Karpas-422 (cell line): ENCODE data around the gene KIF5A. TPM values are rescaled to one million over a fixed set of nuclear protein-coding genes. Genes with fewer than 3 reads are reported as not detected.
"Not testable (repeated sequence)": the region's sequence is repeated elsewhere in the genome, so short reads cannot be mapped to it uniquely, and the experiment has no call there.

Source experiments
- DNase-seq: peaks from one replicate; pipeline ENCODE4 v3.0.0-alpha.2; 2015
- H2AFZ ChIP-seq: fragments of 200-600 bp; sonication (generic); 2 replicates; pipeline ENCODE4 v1.6.1; 2014; ENCODE audit warnings: antibody characterized with exemption, low read length, mixed read lengths
- H3K27ac ChIP-seq: fragments of 200-600 bp; sonication (generic); 2 replicates; pipeline ENCODE4 v1.5.1; 2014; ENCODE audit warnings: mild to moderate bottlenecking, low read length, moderate library complexity
- H3K27me3 ChIP-seq: fragments of 200-600 bp; sonication (generic); 2 replicates; pipeline ENCODE4 v1.6.1; 2014; ENCODE audit warnings: low read length, mixed read lengths
- H3K36me3 ChIP-seq: fragments of 200-600 bp; sonication (generic); 2 replicates; pipeline ENCODE4 v1.6.1; 2014; ENCODE audit warnings: low read length, mixed read lengths; ENCODE audit not compliant: insufficient read depth
- H3K4me1 ChIP-seq: fragments of 200-600 bp; sonication (generic); 2 replicates; pipeline ENCODE4 v1.6.1; 2014; ENCODE audit warnings: mild to moderate bottlenecking, low read length, mixed read lengths
- H3K4me2 ChIP-seq: fragments of 200-600 bp; sonication (generic); 2 replicates; pipeline ENCODE4 v1.6.1; 2014; ENCODE audit warnings: low read length, low read depth, mild to moderate bottlenecking; ENCODE audit not compliant: poor library complexity, severe bottlenecking
- H3K4me3 ChIP-seq: fragments of 200-600 bp; sonication (generic); 2 replicates; pipeline ENCODE4 v1.5.1; 2014; ENCODE audit warnings: mild to moderate bottlenecking, antibody characterized with exemption, low read length, mixed read lengths
- H3K79me2 ChIP-seq: fragments of 200-600 bp; sonication (generic); 2 replicates; pipeline ENCODE4 v1.6.1; 2014; ENCODE audit warnings: mild to moderate bottlenecking, low read length, mixed read lengths
- H3K9ac ChIP-seq: fragments of 200-600 bp; sonication (generic); 2 replicates; pipeline ENCODE4 v1.6.0; 2014; ENCODE audit warnings: low read length
- H3K9me2 ChIP-seq: fragments of 200-600 bp; sonication (generic), shearing (Covaris generic); replicated peaks from 2 replicates; pipeline ENCODE4 v1.6.0; 2014; ENCODE audit warnings: mild to moderate bottlenecking, low read length, moderate library complexity; ENCODE audit not compliant: insufficient read depth
- H3K9me3 ChIP-seq: fragments of 300-700, 200-600 bp; sonication (generic); 2 replicates; pipeline ENCODE4 v1.6.1; 2014; ENCODE audit warnings: low read length, mixed read lengths
- H4K20me1 ChIP-seq: fragments of 200-600 bp; sonication (generic); 2 replicates; pipeline ENCODE4 v1.6.1; 2014; ENCODE audit warnings: mild to moderate bottlenecking, antibody characterized with exemption, low read length, low read depth; ENCODE audit not compliant: insufficient read depth
- total RNA-seq: library from RNA; depleted of rRNA; stranded (reverse); fragments of >200 nt; shearing (Covaris generic); gene quantifications from 2 replicates; pipeline ENCODE4 v1.2.3, GENCODE V29; 2014; ENCODE audit warnings: low replicate concordance

KIF5A gene
- total RNA-seq, 1 experiment from 2014 or later, result 21.5 TPM

DNA sequence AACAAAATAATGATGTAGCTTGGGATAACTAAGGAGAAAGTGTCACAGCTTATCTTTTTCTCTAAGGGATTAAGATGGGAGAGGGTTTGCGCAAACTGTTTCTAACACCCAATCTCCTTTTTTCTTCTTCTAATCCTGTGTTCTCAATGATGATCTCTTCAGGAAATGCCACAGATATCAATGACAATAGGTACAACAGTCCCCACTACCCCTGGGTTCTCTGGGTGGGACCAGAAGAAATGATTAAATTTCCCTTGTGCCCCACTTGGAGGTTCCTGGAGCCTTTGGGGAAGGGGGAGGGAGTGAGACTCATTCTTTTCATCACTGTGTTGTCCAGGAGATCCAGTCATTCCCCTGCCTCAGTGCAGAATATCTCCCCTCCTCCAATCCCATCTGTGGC is 32.6 kb downstream of the KIF5A start:
- peaks cover 34% of the 10 kb centered on the region for H3K36me3 ChIP-seq
- no peaks in the 10 kb centered on the region for H3K27me3 ChIP-seq
- no peaks in the 10 kb centered on the region for H3K4me1 ChIP-seq
- no peaks in the 10 kb centered on the region for H4K20me1 ChIP-seq
- no peak overlapping the region for H3K4me2 ChIP-seq
- no peaks in the 10 kb centered on the region for H3K79me2 ChIP-seq
- no peak overlapping the region for H3K9ac ChIP-seq
- H3K4me3 ChIP-seq, result no peak overlapping the region
- H3K9me3 ChIP-seq, result no peaks in the 10 kb centered on the region
- no peak overlapping the region for H2AFZ ChIP-seq
- H3K27ac ChIP-seq, result no peak overlapping the region
- DNase-seq, result no peak
- no peaks in the 10 kb centered on the region for H3K9me2 ChIP-seq

DNA sequence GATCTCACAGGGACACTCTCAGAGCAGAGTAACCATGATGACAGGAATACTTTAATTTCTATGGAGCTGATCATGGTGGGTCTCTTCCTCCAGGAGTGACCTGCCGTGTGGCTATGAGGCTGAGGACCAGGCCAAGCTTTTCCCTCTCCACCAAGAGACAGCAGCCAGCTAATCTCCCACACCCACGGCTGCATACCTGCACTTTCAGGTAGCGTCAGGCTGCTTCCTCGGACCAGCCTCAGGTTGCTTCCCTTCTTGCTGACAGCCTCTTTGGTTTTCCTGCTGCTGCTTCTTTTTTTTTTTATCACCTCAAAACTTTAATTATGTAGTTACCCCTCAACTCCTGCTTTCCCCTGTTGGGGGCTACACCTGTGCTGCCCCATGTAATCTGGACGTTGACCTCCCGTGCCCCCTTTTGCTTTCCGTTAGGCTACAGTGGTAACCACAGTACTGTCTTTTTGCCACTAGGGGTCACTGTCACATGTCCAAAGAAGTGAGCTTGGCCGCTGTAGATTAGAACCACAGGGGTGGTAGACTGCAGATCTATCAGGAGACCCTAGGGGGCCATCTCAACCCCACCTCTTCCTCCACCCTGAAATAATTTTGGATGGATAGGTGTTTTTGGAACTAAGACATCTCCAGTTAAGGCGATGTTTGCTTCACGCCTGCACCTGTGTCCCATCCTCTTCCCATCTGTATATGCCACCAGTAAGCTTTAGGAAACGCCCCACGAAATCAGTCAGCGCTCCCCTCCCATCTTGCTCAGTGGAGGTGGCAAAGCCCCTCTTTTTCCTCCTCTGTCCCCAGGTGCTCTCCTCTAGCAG is 33.4 kb downstream of the KIF5A start:
- peak; percentile 94 for DNase-seq
- H3K9me3 ChIP-seq, result no peaks in the 10 kb centered on the region
- H3K4me3 ChIP-seq, result no peak overlapping the region
- H3K9ac ChIP-seq, result no peak overlapping the region; the same call in 1 of the 2 replicates
- peaks cover 34% of the 10 kb centered on the region for H3K36me3 ChIP-seq
- H3K4me2 ChIP-seq, result no peak overlapping the region
- no peak overlapping the region for H2AFZ ChIP-seq
- H3K27me3 ChIP-seq, result no peaks in the 10 kb centered on the region
- H3K4me1 ChIP-seq, result no peaks in the 10 kb centered on the region
- no peak overlapping the region for H3K27ac ChIP-seq
- no peaks in the 10 kb centered on the region for H3K79me2 ChIP-seq
- no peaks in the 10 kb centered on the region for H4K20me1 ChIP-seq
- no peaks in the 10 kb centered on the region for H3K9me2 ChIP-seq

DNA sequence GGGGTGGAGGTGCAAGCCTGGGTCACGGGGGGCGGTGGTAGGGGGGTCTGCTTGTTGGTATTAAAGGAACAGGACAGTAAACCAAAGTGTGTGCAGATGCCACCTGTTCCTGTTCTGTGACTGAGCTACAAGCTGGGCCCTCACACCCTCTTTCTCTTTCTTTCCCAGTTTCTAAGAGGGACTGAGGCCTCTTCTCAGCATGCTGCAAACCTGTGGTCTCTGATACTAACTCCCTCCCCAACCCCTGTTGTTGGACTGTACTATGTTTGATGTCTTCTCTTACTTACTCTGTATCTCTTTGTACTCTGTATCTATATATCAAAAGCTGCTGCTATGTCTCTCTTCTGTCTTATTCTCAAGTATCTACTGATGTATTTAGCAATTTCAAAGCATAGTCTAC is 34.2 kb downstream of the KIF5A start:
- Histone ChIP-seq H3K9me3 (no peaks in the 10 kb centered on the region), H3K79me2 (no peaks in the 10 kb centered on the region), H3K27ac (no peak overlapping the region), H3K9me2 (no peaks in the 10 kb centered on the region), H3K4me2 (no peak overlapping the region), H3K27me3 (no peaks in the 10 kb centered on the region), H2AFZ (no peak overlapping the region), H3K4me1 (no peaks in the 10 kb centered on the region), H4K20me1 (no peaks in the 10 kb centered on the region), H3K9ac (no peak overlapping the region), H3K4me3 (no peak overlapping the region), H3K36me3 (peaks cover 34% of the 10 kb centered on the region)
- no peak for DNase-seq

GRCh38 chr12:57584690-57585089 is 34.8 kb downstream of the KIF5A start:
- Histone ChIP-seq H3K4me2 (no peak overlapping the region), H3K36me3 (peaks cover 27% of the 10 kb centered on the region), H3K27me3 (no peaks in the 10 kb centered on the region), H3K9ac (no peak overlapping the region), H4K20me1 (no peaks in the 10 kb centered on the region), H3K9me2 (no peaks in the 10 kb centered on the region), H3K9me3 (no peaks in the 10 kb centered on the region), H3K79me2 (no peaks in the 10 kb centered on the region), H3K4me1 (no peaks in the 10 kb centered on the region), H3K27ac (no peak overlapping the region), H3K4me3 (no peak overlapping the region), H2AFZ (no peak overlapping the region)
- DNase-seq, result no peak

DNA sequence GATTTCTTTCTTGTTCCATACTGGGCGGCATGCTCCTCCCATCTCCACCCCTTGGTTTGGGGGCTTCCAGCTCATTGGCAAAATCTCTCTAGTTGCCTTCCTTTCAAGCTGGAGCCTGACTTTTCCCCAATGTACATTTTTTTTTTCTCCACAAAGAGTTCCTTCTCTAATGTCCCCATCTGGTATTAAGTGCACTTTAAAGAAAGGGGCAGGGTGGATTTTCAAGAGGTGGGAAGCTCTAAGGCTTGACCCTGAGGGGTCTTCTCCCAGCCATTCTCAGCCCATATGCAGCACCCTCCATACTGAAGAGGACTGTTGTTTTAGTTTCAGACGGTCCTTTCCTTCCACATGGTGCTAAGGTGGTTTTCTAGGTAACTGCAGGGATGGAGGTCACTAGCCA is 35.3 kb downstream of the KIF5A start:
- no peak for DNase-seq
- Histone ChIP-seq H3K27ac (no peak overlapping the region), H3K79me2 (no peaks in the 10 kb centered on the region), H3K36me3 (peaks cover 27% of the 10 kb centered on the region), H2AFZ (no peak overlapping the region), H3K4me3 (no peak overlapping the region), H3K4me2 (no peak overlapping the region), H3K4me1 (no peaks in the 10 kb centered on the region), H4K20me1 (no peaks in the 10 kb centered on the region), H3K9ac (no peak overlapping the region), H3K9me2 (no peaks in the 10 kb centered on the region), H3K27me3 (no peaks in the 10 kb centered on the region), H3K9me3 (no peaks in the 10 kb centered on the region)

- DNase-seq, result no peak
- H3K9ac ChIP-seq, result no peak overlapping the region
- H3K4me2 ChIP-seq, result no peak overlapping the region
- H3K9me2 ChIP-seq, result no peaks in the 10 kb centered on the region
- H3K4me3 ChIP-seq, result no peak overlapping the region
- no peak overlapping the region for H2AFZ ChIP-seq
- H3K36me3 ChIP-seq, result peaks cover 24% of the 10 kb centered on the region
- peaks cover 7% of the 10 kb centered on the region for H3K4me1 ChIP-seq
- no peaks in the 10 kb centered on the region for H3K27me3 ChIP-seq
- H3K27ac ChIP-seq, result no peak overlapping the region
- peaks cover under 1% of the 10 kb centered on the region; the same call in 1 of the 2 replicates for H3K79me2 ChIP-seq
- H4K20me1 ChIP-seq, result no peaks in the 10 kb centered on the region
- H3K9me3 ChIP-seq, result no peaks in the 10 kb centered on the region
Observed at GRCh38 chr12:57586128-57586527, 36.3 kb downstream of the KIF5A start.

- Histone ChIP-seq H3K4me3 (no peak overlapping the region), H2AFZ (no peak overlapping the region), H4K20me1 (no peaks in the 10 kb centered on the region), H3K4me1 (peaks cover 11% of the 10 kb centered on the region), H3K9me2 (no peaks in the 10 kb centered on the region), H3K9ac (no peak overlapping the region), H3K4me2 (no peak overlapping the region), H3K27me3 (no peaks in the 10 kb centered on the region), H3K36me3 (peaks cover 19% of the 10 kb centered on the region), H3K79me2 (peaks cover 8% of the 10 kb centered on the region), H3K9me3 (no peaks in the 10 kb centered on the region), H3K27ac (no peak overlapping the region)
- DNase-seq, result no peak
Observed at GRCh38 chr12:57586832-57587429, 37.1 kb downstream of the KIF5A start.

DNA sequence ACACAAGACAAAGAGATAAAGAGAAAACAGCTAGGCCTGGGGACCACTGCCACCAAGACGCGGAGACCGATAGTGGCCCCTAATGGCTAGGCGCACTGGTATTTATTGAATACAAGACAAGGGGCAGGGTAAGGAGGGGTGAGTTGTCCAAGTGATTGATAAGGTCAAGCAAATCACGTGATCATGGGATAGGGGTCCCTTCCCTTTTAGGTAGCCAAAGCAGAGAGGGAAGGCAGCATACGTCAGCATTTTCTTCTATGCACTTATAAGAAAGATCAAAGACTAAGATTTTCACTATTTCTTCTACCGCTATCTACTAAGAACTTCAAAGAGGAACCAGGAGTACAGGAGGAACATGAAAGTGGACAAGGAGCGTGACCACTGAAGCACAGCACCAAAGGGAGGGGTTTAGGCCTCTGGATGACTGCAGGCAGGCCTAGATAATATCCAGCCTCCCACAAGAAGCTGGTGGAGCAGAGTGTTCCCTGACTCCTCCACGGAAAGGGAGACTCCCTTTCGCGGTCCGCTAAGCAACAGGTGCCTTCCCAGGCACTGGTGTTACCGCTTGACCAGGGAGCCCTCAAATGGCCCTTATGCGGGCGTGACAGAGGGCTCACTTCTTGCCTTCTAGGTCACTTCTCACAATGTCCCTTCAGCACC is 39.2 kb downstream of the KIF5A start:
- H3K9ac ChIP-seq, H3K9me3 ChIP-seq, H3K27ac ChIP-seq, H3K4me3 ChIP-seq, H4K20me1 ChIP-seq, DNase-seq, H3K27me3 ChIP-seq, H3K4me2 ChIP-seq, H3K9me2 ChIP-seq, H2AFZ ChIP-seq: not testable (repeated sequence)
- H3K4me1 ChIP-seq, result peaks cover 21% of the 10 kb centered on the region
- peaks cover 27% of the 10 kb centered on the region for H3K79me2 ChIP-seq
- peaks cover 14% of the 10 kb centered on the region for H3K36me3 ChIP-seq
